ENCODE data around the gene TTI1.

The TTI1 gene

DNA sequence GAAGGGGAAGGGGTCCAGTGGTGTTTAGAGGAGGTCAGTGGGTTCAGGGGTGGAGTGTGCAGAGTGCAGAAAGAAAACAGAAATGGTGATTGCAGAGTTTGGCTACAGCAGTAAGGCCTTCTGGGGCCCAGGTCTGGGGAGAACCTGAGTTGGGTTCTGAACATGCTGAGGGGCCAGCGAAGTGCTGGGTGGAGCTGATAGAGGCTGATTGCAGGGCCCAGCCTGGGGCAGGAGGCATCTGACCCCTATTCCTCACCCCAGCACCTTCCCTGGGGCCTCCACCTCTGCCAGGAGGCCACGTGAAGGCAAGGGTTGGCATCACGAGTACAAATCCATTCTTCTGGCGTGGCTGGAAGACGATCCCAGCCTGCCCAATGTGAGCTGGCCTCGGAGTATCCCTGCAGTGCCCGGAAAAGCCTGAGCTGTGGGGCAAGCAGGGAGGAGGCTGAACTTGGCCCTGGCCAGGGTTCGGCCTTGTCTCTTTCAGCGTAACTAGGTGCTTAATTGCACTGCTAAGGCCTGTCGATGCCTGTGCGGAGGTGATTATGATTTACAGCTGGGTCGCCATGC, 95.0 kb downstream of the TTI1 start:
- Histone ChIP-seq H3F3A (ENCODE audit: insufficient read depth, low read length) (no peaks in the 10 kb centered on the region), H2AFZ (ENCODE audit: low read length) (no peak overlapping the region), H4K20me1 (ENCODE audit: insufficient read depth, low read length) (no peaks in the 10 kb centered on the region), H3K9me2 (ENCODE audit: low read depth, low read length) (no peaks in the 10 kb centered on the region), H3K4me3 (ENCODE audit: low read depth, low read length, poor library complexity, severe bottlenecking) (no peak overlapping the region), H3K4me2 (ENCODE audit: low read length) (no peak overlapping the region), H3K4me1 (ENCODE audit: insufficient read depth, low read length, severe bottlenecking) (peaks cover 4% of the 10 kb centered on the region), H3K79me2 (ENCODE audit: insufficient read depth, low read length) (no peaks in the 10 kb centered on the region), H3K27ac (ENCODE audit: low read depth, low read length, poor library complexity, severe bottlenecking) (no peak overlapping the region), H3K9me3 (ENCODE audit: low read length) (no peaks in the 10 kb centered on the region), H3K9ac (ENCODE audit: low read length) (no peak overlapping the region), H3K27me3 (ENCODE audit: insufficient read depth, low read length) (no peaks in the 10 kb centered on the region; the same call in 1 of the 2 replicates), H3K36me3 (ENCODE audit: insufficient read depth, low read length) (no peaks in the 10 kb centered on the region)
- TF ChIP-seq, protein P1, sequence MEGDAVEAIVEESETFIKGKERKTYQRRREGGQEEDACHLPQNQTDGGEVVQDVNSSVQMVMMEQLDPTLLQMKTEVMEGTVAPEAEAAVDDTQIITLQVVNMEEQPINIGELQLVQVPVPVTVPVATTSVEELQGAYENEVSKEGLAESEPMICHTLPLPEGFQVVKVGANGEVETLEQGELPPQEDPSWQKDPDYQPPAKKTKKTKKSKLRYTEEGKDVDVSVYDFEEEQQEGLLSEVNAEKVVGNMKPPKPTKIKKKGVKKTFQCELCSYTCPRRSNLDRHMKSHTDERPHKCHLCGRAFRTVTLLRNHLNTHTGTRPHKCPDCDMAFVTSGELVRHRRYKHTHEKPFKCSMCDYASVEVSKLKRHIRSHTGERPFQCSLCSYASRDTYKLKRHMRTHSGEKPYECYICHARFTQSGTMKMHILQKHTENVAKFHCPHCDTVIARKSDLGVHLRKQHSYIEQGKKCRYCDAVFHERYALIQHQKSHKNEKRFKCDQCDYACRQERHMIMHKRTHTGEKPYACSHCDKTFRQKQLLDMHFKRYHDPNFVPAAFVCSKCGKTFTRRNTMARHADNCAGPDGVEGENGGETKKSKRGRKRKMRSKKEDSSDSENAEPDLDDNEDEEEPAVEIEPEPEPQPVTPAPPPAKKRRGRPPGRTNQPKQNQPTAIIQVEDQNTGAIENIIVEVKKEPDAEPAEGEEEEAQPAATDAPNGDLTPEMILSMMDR (IDR thresholded peaks at IDR 0.05; ENCODE audit: low read length) = no peak
- no peak for TF ChIP-seq EZH2 (IDR thresholded peaks at IDR 0.05; ENCODE audit: borderline replicate concordance, low read length)

- H4K20me1 ChIP-seq (ENCODE audit: insufficient read depth, low read length) = no peaks in the 10 kb centered on the region
- H3K27ac ChIP-seq (ENCODE audit: low read depth, low read length, poor library complexity, severe bottlenecking) = no peak overlapping the region
- H3K4me3 ChIP-seq (ENCODE audit: low read depth, low read length, poor library complexity, severe bottlenecking) = no peak overlapping the region
- H3F3A ChIP-seq (ENCODE audit: insufficient read depth, low read length) = no peaks in the 10 kb centered on the region
- H3K36me3 ChIP-seq (ENCODE audit: insufficient read depth, low read length) = no peaks in the 10 kb centered on the region
- no peaks in the 10 kb centered on the region for H3K9me3 ChIP-seq (ENCODE audit: low read length)
- TF ChIP-seq, protein P1 (IDR thresholded peaks at IDR 0.05; ENCODE audit: low read length) = no peak
- TF ChIP-seq EZH2 (IDR thresholded peaks at IDR 0.05; ENCODE audit: borderline replicate concordance, low read length) = no peak
- H3K4me1 ChIP-seq (ENCODE audit: insufficient read depth, low read length, severe bottlenecking) = no peaks in the 10 kb centered on the region
- no peaks in the 10 kb centered on the region for H3K9me2 ChIP-seq (ENCODE audit: low read depth, low read length)
- H3K27me3 ChIP-seq (ENCODE audit: insufficient read depth, low read length) = no peaks in the 10 kb centered on the region; the same call in 1 of the 2 replicates
- no peak overlapping the region for H3K9ac ChIP-seq (ENCODE audit: low read length)
- no peaks in the 10 kb centered on the region for H3K79me2 ChIP-seq (ENCODE audit: insufficient read depth, low read length)
- no peak overlapping the region for H2AFZ ChIP-seq (ENCODE audit: low read length)
- no peak overlapping the region for H3K4me2 ChIP-seq (ENCODE audit: low read length)
Measured at GRCh38 chr20:37937686-37938085, 95.6 kb downstream of the TTI1 start.

DNA sequence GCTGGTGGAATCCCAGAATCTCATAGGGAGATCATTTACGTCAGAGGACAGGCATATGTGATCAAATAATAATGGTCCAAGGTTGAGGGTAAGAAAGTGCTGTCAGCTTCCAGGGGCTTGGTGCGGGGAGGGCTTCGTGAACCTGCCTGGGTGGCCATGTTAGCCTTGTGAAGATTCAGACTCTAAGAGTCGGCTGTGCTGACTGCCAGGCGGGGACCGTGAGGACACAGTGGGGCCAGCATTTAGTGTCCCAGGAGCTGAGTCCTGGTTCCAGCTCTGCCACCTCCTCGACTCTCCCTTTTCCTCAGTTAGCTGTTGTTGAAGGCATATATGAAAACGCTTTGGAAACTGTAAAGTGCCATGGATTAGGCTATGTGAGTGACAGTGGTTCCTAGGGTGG, 96.8 kb downstream of the TTI1 start:
- no peak overlapping the region for H3K27ac ChIP-seq (ENCODE audit: low read depth, low read length, poor library complexity, severe bottlenecking)
- no peaks in the 10 kb centered on the region for H3K36me3 ChIP-seq (ENCODE audit: insufficient read depth, low read length)
- H3F3A ChIP-seq (ENCODE audit: insufficient read depth, low read length) = no peaks in the 10 kb centered on the region
- H3K79me2 ChIP-seq (ENCODE audit: insufficient read depth, low read length) = no peaks in the 10 kb centered on the region
- H3K27me3 ChIP-seq (ENCODE audit: insufficient read depth, low read length) = peaks cover 6% of the 10 kb centered on the region; the same call in 1 of the 2 replicates
- no peak overlapping the region for H3K4me2 ChIP-seq (ENCODE audit: low read length)
- no peaks in the 10 kb centered on the region for H3K4me1 ChIP-seq (ENCODE audit: insufficient read depth, low read length, severe bottlenecking)
- H4K20me1 ChIP-seq (ENCODE audit: insufficient read depth, low read length) = no peaks in the 10 kb centered on the region
- H2AFZ ChIP-seq (ENCODE audit: low read length) = no peak overlapping the region
- TF ChIP-seq, protein P1 (IDR thresholded peaks at IDR 0.05; ENCODE audit: low read length) = no peak
- no peak for TF ChIP-seq EZH2 (IDR thresholded peaks at IDR 0.05; ENCODE audit: borderline replicate concordance, low read length)
- H3K9me2 ChIP-seq (ENCODE audit: low read depth, low read length) = no peaks in the 10 kb centered on the region
- no peaks in the 10 kb centered on the region for H3K9me3 ChIP-seq (ENCODE audit: low read length)
- H3K4me3 ChIP-seq (ENCODE audit: low read depth, low read length, poor library complexity, severe bottlenecking) = no peak overlapping the region
- no peak overlapping the region for H3K9ac ChIP-seq (ENCODE audit: low read length)
